Left forelimb (tissue), 1 donor: Measurements from ENCODE around the gene SH3TC2.

Source experiments
- DNase-seq: peaks from one replicate; pipeline ENCODE4 v3.0.0-alpha.2; 2018; ENCODE audit warnings: low spot score

The SH3TC2 gene

GRCh38 chr5:149060325-149060724, 2.5 kb downstream of the SH3TC2 start:
- no peak for DNase-seq

- no peak for DNase-seq
Observed at GRCh38 chr5:149056616-149057165, 6.2 kb downstream of the SH3TC2 start.

GRCh38 chr5:149054416-149054815, 8.4 kb downstream of the SH3TC2 start:
- DNase-seq: no peak

GRCh38 chr5:149053072-149053695, 9.7 kb downstream of the SH3TC2 start:
- no peak for DNase-seq

GRCh38 chr5:149049371-149049781, 13.5 kb downstream of the SH3TC2 start:
- DNase-seq: no peak

- DNase-seq: no peak
Observed at GRCh38 chr5:149048811-149049210, 14.1 kb downstream of the SH3TC2 start.

GRCh38 chr5:149047462-149047861, 15.4 kb downstream of the SH3TC2 start:
- DNase-seq: no peak

GRCh38 chr5:149046196-149046829, 16.5 kb downstream of the SH3TC2 start:
- DNase-seq: no peak

- no peak for DNase-seq
Observed at GRCh38 chr5:149045089-149045460, 17.8 kb downstream of the SH3TC2 start.

- no peak for DNase-seq
Observed at GRCh38 chr5:149044453-149045088, 18.3 kb downstream of the SH3TC2 start.

- no peak for DNase-seq
Observed at GRCh38 chr5:149043641-149044040, 19.2 kb downstream of the SH3TC2 start.

GRCh38 chr5:149042865-149043264, 20.0 kb downstream of the SH3TC2 start:
- DNase-seq: no peak

GRCh38 chr5:149041242-149041641, 21.6 kb downstream of the SH3TC2 start:
- no peak for DNase-seq

GRCh38 chr5:149040421-149040820, 22.4 kb downstream of the SH3TC2 start:
- DNase-seq: no peak

GRCh38 chr5:149039506-149039905, 23.4 kb downstream of the SH3TC2 start:
- DNase-seq: no peak

- no peak for DNase-seq
Observed at GRCh38 chr5:149038336-149039080, 24.4 kb downstream of the SH3TC2 start.

- no peak for DNase-seq
Observed at GRCh38 chr5:149037817-149038216, 25.0 kb downstream of the SH3TC2 start.

- DNase-seq: no peak
Observed at GRCh38 chr5:149036970-149037369, 25.9 kb downstream of the SH3TC2 start.

- no peak for DNase-seq
Observed at GRCh38 chr5:149036168-149036567, 26.7 kb downstream of the SH3TC2 start.

GRCh38 chr5:149035372-149035790, 27.5 kb downstream of the SH3TC2 start:
- peak; percentile 79 for DNase-seq

GRCh38 chr5:149030838-149031397, 31.9 kb downstream of the SH3TC2 start:
- no peak for DNase-seq

GRCh38 chr5:149030392-149030791, 32.5 kb downstream of the SH3TC2 start:
- DNase-seq: no peak
